ENCODE measurements around the gene B3GLCT. TPM values are rescaled to one million over a fixed set of nuclear protein-coding genes. Genes with fewer than 3 reads are reported as not detected.

Gene B3GLCT
- total and polyA plus RNA-seq, 4 donors: 1.5 to 3.6 (median 2.2) TPM

DNA sequence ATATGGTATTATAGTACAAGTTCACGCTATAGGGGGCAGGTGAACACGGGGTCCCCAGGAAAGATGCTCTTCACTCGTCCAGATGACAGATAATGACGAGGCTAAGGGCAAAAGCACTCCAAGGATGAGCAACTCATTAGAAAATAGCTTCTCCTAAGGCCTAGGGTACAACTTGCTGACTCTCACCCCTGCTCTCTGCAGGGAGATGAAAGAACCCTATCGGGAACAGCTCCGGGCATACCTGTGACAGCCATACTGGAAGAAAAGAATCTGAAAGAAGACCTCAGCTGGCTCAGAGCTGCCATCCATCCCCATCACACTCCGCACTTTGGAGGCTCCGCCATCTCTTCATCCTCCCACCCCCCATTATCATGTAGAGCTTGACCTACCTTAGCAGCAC, 20.5 kb upstream of the B3GLCT start:
- DNase-seq (ENCODE audit: low spot score): no peak
- Histone ChIP-seq H3K27ac (ENCODE audit: low read depth in 1 of 2, low read length in 2 of 2) (no peak overlapping the region), H3K9me3 (ENCODE audit: control insufficient read depth in 4 of 4, low read length in 3 of 4) (no peaks in the 10 kb centered on the region), H3K4me3 (ENCODE audit: low read depth in 1 of 3, low read length in 3 of 3) (no peak overlapping the region), H3K36me3 (ENCODE audit: control insufficient read depth in 4 of 4, insufficient read depth in 3 of 4, low read depth in 1 of 4, low read length in 3 of 4) (no peaks in the 10 kb centered on the region), H3K9ac (ENCODE audit: low read depth in 1 of 2, low read length in 2 of 2) (no peak overlapping the region), H3K4me1 (ENCODE audit: control insufficient read depth in 4 of 4, insufficient read depth in 4 of 4, low read length in 3 of 4) (no peaks in the 10 kb centered on the region), H3K27me3 (ENCODE audit: control insufficient read depth in 4 of 4, insufficient read depth in 4 of 4, low read length in 3 of 4) (no peaks in the 10 kb centered on the region)
- WGBS: 90% methylated on average over 8 of the region's 8 CpGs
- TF ChIP-seq SP1 (IDR thresholded peaks at IDR 0.05): no peak
- no peak for TF ChIP-seq RAD21 (IDR thresholded peaks at IDR 0.05)
- no peak for TF ChIP-seq GABPA (IDR thresholded peaks at IDR 0.05 in 1 of 2, conservative IDR thresholded peaks at IDR 0.05 in 1 of 2)
- TF ChIP-seq TAF1 (conservative IDR thresholded peaks at IDR 0.05): no peak
- TF ChIP-seq, protein P1, sequence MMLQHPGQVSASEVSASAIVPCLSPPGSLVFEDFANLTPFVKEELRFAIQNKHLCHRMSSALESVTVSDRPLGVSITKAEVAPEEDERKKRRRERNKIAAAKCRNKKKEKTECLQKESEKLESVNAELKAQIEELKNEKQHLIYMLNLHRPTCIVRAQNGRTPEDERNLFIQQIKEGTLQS (IDR thresholded peaks at IDR 0.05): no peak
- TF ChIP-seq, protein P2, sequence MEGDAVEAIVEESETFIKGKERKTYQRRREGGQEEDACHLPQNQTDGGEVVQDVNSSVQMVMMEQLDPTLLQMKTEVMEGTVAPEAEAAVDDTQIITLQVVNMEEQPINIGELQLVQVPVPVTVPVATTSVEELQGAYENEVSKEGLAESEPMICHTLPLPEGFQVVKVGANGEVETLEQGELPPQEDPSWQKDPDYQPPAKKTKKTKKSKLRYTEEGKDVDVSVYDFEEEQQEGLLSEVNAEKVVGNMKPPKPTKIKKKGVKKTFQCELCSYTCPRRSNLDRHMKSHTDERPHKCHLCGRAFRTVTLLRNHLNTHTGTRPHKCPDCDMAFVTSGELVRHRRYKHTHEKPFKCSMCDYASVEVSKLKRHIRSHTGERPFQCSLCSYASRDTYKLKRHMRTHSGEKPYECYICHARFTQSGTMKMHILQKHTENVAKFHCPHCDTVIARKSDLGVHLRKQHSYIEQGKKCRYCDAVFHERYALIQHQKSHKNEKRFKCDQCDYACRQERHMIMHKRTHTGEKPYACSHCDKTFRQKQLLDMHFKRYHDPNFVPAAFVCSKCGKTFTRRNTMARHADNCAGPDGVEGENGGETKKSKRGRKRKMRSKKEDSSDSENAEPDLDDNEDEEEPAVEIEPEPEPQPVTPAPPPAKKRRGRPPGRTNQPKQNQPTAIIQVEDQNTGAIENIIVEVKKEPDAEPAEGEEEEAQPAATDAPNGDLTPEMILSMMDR (IDR thresholded peaks at IDR 0.05; ENCODE audit: low read depth, low read length, missing input control): no peak
- no peak for TF ChIP-seq HNF4G (IDR thresholded peaks at IDR 0.05)
- TF ChIP-seq, protein P3, sequence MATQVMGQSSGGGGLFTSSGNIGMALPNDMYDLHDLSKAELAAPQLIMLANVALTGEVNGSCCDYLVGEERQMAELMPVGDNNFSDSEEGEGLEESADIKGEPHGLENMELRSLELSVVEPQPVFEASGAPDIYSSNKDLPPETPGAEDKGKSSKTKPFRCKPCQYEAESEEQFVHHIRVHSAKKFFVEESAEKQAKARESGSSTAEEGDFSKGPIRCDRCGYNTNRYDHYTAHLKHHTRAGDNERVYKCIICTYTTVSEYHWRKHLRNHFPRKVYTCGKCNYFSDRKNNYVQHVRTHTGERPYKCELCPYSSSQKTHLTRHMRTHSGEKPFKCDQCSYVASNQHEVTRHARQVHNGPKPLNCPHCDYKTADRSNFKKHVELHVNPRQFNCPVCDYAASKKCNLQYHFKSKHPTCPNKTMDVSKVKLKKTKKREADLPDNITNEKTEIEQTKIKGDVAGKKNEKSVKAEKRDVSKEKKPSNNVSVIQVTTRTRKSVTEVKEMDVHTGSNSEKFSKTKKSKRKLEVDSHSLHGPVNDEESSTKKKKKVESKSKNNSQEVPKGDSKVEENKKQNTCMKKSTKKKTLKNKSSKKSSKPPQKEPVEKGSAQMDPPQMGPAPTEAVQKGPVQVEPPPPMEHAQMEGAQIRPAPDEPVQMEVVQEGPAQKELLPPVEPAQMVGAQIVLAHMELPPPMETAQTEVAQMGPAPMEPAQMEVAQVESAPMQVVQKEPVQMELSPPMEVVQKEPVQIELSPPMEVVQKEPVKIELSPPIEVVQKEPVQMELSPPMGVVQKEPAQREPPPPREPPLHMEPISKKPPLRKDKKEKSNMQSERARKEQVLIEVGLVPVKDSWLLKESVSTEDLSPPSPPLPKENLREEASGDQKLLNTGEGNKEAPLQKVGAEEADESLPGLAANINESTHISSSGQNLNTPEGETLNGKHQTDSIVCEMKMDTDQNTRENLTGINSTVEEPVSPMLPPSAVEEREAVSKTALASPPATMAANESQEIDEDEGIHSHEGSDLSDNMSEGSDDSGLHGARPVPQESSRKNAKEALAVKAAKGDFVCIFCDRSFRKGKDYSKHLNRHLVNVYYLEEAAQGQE (IDR thresholded peaks at IDR 0.05): no peak
- no peak for TF ChIP-seq JUND (IDR thresholded peaks at IDR 0.05)
- TF ChIP-seq, protein P4, sequence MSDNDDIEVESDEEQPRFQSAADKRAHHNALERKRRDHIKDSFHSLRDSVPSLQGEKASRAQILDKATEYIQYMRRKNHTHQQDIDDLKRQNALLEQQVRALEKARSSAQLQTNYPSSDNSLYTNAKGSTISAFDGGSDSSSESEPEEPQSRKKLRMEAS (IDR thresholded peaks at IDR 0.05): no peak
- no peak for TF ChIP-seq RXRA (IDR thresholded peaks at IDR 0.05)
- TF ChIP-seq, protein P5, sequence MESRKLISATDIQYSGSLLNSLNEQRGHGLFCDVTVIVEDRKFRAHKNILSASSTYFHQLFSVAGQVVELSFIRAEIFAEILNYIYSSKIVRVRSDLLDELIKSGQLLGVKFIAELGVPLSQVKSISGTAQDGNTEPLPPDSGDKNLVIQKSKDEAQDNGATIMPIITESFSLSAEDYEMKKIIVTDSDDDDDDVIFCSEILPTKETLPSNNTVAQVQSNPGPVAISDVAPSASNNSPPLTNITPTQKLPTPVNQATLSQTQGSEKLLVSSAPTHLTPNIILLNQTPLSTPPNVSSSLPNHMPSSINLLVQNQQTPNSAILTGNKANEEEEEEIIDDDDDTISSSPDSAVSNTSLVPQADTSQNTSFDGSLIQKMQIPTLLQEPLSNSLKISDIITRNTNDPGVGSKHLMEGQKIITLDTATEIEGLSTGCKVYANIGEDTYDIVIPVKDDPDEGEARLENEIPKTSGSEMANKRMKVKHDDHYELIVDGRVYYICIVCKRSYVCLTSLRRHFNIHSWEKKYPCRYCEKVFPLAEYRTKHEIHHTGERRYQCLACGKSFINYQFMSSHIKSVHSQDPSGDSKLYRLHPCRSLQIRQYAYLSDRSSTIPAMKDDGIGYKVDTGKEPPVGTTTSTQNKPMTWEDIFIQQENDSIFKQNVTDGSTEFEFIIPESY (IDR thresholded peaks at IDR 0.05): no peak
- no peak for TF ChIP-seq FOXA2 (IDR thresholded peaks at IDR 0.05)
- TF ChIP-seq NR2F2 (IDR thresholded peaks at IDR 0.05): no peak

DNA sequence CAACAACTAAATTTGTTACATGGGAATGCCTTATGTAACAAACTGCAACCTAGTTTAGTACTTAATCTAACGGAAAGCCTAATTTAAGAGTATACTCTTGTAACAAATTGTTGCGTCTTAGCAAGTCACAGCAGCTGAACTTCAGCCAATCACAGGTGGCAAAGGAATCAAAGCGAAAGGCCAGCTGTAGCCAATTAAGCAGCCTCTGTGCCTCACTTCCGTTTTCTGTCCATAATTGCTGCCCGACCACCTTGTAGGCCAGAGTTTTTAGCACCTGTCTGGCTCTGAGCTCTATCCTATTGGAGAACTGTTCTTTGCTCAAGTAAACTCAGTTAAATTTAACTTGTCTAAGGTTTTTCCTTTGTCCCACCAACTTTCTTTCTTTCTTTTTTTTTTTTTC, 20.0 kb upstream of the B3GLCT start:
- H3K27ac ChIP-seq (ENCODE audit: low read depth in 1 of 2, low read length in 2 of 2): no peak overlapping the region
- TF ChIP-seq TAF1 (conservative IDR thresholded peaks at IDR 0.05) (no peak), RXRA (IDR thresholded peaks at IDR 0.05) (no peak), YY1 (IDR thresholded peaks at IDR 0.05) (no peak), SP1 (IDR thresholded peaks at IDR 0.05) (no peak), FOXA2 (IDR thresholded peaks at IDR 0.05) (no peak), EGR1 (IDR thresholded peaks at IDR 0.05; ENCODE audit: low read depth in 2 of 2) (no peak), RAD21 (IDR thresholded peaks at IDR 0.05) (no peak)
- TF ChIP-seq, protein P2 (IDR thresholded peaks at IDR 0.05; ENCODE audit: low read depth, low read length, missing input control): no peak
- TF ChIP-seq, protein P5 (IDR thresholded peaks at IDR 0.05): no peak
- TF ChIP-seq, protein P4 (IDR thresholded peaks at IDR 0.05): no peak
- no peak overlapping the region for H3K4me3 ChIP-seq (ENCODE audit: low read depth in 1 of 3, low read length in 3 of 3)
- H3K27me3 ChIP-seq (ENCODE audit: control insufficient read depth in 4 of 4, insufficient read depth in 4 of 4, low read length in 3 of 4): no peaks in the 10 kb centered on the region
- no peaks in the 10 kb centered on the region for H3K4me1 ChIP-seq (ENCODE audit: control insufficient read depth in 4 of 4, insufficient read depth in 4 of 4, low read length in 3 of 4)
- WGBS: 87% methylated on average over 5 of the region's 5 CpGs
- no peak for DNase-seq (ENCODE audit: low spot score)
- no peaks in the 10 kb centered on the region for H3K9me3 ChIP-seq (ENCODE audit: control insufficient read depth in 4 of 4, low read length in 3 of 4)
- no peak overlapping the region for H3K9ac ChIP-seq (ENCODE audit: low read depth in 1 of 2, low read length in 2 of 2)
- H3K36me3 ChIP-seq (ENCODE audit: control insufficient read depth in 4 of 4, insufficient read depth in 3 of 4, low read depth in 1 of 4, low read length in 3 of 4): no peaks in the 10 kb centered on the region

Data from liver (tissue), 9 donors.